H9 (cell line): ENCODE results near the gene ANKHD1. TPM values are rescaled to one million over a fixed set of nuclear protein-coding genes. Genes with fewer than 3 reads are reported as not detected.

Experiments used
- DNase-seq: peaks from one replicate; pipeline ENCODE4 v3.0.0-alpha.2; 2017
- H2AFZ ChIP-seq: one replicate; pipeline ENCODE4 v1.6.1; 2013; ENCODE audit warnings: mild to moderate bottlenecking, low read length, control low read depth, moderate library complexity
- H2AK5ac ChIP-seq: 2 replicates; pipeline ENCODE4 v1.6.1; 2013; ENCODE audit warnings: low read length, control low read depth, mixed read lengths; ENCODE audit not compliant: insufficient read length
- H2BK120ac ChIP-seq: one replicate; pipeline ENCODE4 v1.6.1; 2013; ENCODE audit warnings: low read depth, mild to moderate bottlenecking, low read length, control low read depth, inconsistent platforms; ENCODE audit not compliant: poor library complexity, severe bottlenecking
- H2BK12ac ChIP-seq: 2 replicates; pipeline ENCODE4 v1.6.1; 2013; ENCODE audit warnings: low read length, control low read depth, mixed read lengths, low read depth; ENCODE audit not compliant: insufficient read length
- H2BK15ac ChIP-seq: 2 replicates; pipeline ENCODE4 v1.6.1; 2013; ENCODE audit warnings: low read depth, low read length, control low read depth
- H2BK20ac ChIP-seq: one replicate; pipeline ENCODE4 v1.6.1; 2013; ENCODE audit warnings: low read depth, mild to moderate bottlenecking, low read length, control low read depth, inconsistent platforms; ENCODE audit not compliant: poor library complexity, severe bottlenecking
- H2BK5ac ChIP-seq: 2 replicates; pipeline ENCODE4 v1.6.1; 2013; ENCODE audit warnings: low read length, control low read depth, mixed read lengths; ENCODE audit not compliant: insufficient read length
- H3K14ac ChIP-seq: 2 replicates; pipeline ENCODE4 v1.6.1; 2013; ENCODE audit warnings: low read length, control low read depth; ENCODE audit not compliant: insufficient read depth
- H3K18ac ChIP-seq: 2 replicates; pipeline ENCODE4 v1.6.1; 2013; ENCODE audit warnings: low read depth, mild to moderate bottlenecking, mixed read lengths, low read length, control low read depth; ENCODE audit not compliant: insufficient read length
- H3K23ac ChIP-seq: 2 replicates; pipeline ENCODE4 v1.6.1; 2013; ENCODE audit warnings: low read length, control low read depth, mixed read lengths, low read depth; ENCODE audit not compliant: insufficient read length
- H3K23me2 ChIP-seq: 2 replicates; pipeline ENCODE4 v1.6.1; 2013; ENCODE audit warnings: low read depth, mild to moderate bottlenecking, mixed read lengths, low read length, control low read depth; ENCODE audit not compliant: insufficient read length, poor library complexity, severe bottlenecking
- H3K27ac ChIP-seq: 2 replicates; pipeline ENCODE4 v1.5.1; 2013; ENCODE audit warnings: low read length, control low read depth, mixed read lengths, low read depth; ENCODE audit not compliant: insufficient read length
- H3K27me3 ChIP-seq: 2 replicates; pipeline ENCODE4 v1.6.1; 2013; ENCODE audit warnings: low read length, control low read depth, inconsistent platforms; ENCODE audit not compliant: insufficient read depth
- H3K4ac ChIP-seq: 2 replicates; pipeline ENCODE4 v1.6.1; 2013; ENCODE audit warnings: low read depth, mild to moderate bottlenecking, control low read depth, inconsistent platforms, low read length, moderate library complexity
- H3K4me1 ChIP-seq: 2 replicates; pipeline ENCODE4 v1.6.1; 2013; ENCODE audit warnings: low read length, control low read depth, inconsistent platforms; ENCODE audit not compliant: insufficient read depth
- H3K4me2 ChIP-seq: 2 replicates; pipeline ENCODE4 v1.6.1; 2013; ENCODE audit warnings: low read length, control low read depth, mixed read lengths; ENCODE audit not compliant: insufficient read length, insufficient read depth
- H3K56ac ChIP-seq: 2 replicates; pipeline ENCODE4 v1.6.1; 2013; ENCODE audit warnings: low read depth, mild to moderate bottlenecking, mixed read lengths, low read length, control low read depth; ENCODE audit not compliant: insufficient read length
- H3K79me1 ChIP-seq: 2 replicates; pipeline ENCODE4 v1.6.1; 2013; ENCODE audit warnings: low read depth, mild to moderate bottlenecking, moderate library complexity, low read length, control low read depth, inconsistent platforms; ENCODE audit not compliant: insufficient read depth, poor library complexity, severe bottlenecking
- H3K79me2 ChIP-seq: 2 replicates; pipeline ENCODE4 v1.6.1; 2013; ENCODE audit warnings: low read length, control low read depth, inconsistent platforms; ENCODE audit not compliant: insufficient read depth
- H3K9ac ChIP-seq: 2 replicates; pipeline ENCODE4 v1.6.1; 2013; ENCODE audit warnings: low read length, control low read depth, mixed read lengths; ENCODE audit not compliant: insufficient read length; ENCODE audit errors: extremely low read depth
- H3K9me3 ChIP-seq: one replicate; pipeline ENCODE4 v1.6.1; 2013; ENCODE audit warnings: low read depth, low read length, inconsistent platforms; ENCODE audit not compliant: control insufficient read depth
- H3T11ph ChIP-seq: one replicate; pipeline ENCODE4 v1.6.1; 2013; ENCODE audit warnings: mild to moderate bottlenecking, low read length, control low read depth, inconsistent platforms
- H4K20me1 ChIP-seq: one replicate; pipeline ENCODE4 v1.6.1; 2013; ENCODE audit not compliant: control insufficient read depth, insufficient read length, insufficient read depth
- H4K5ac ChIP-seq: 2 replicates; pipeline ENCODE4 v1.6.1; 2013; ENCODE audit warnings: low read depth, mild to moderate bottlenecking, mixed read lengths, low read length, control low read depth; ENCODE audit not compliant: insufficient read length
- H4K8ac ChIP-seq: replicated peaks from 2 replicates; pipeline ENCODE4 v1.6.1; 2013; ENCODE audit warnings: low read length, control low read depth, mixed read lengths, low read depth; ENCODE audit not compliant: insufficient read length
- H4K91ac ChIP-seq: 2 replicates; pipeline ENCODE4 v1.6.1; 2013; ENCODE audit warnings: low read depth, mild to moderate bottlenecking, moderate library complexity, mixed read lengths, low read length, control low read depth; ENCODE audit not compliant: insufficient read length
- H3K27ac Mint-ChIP-seq, 3 experiments: 2 replicates in 2 of 3; 3 replicates in 1 of 3; pipeline ENCODE4 v1.8.0; 2020 to 2021; ENCODE audit warnings: mixed read lengths in 3 of 3, mild to moderate bottlenecking in 1 of 3, moderate library complexity in 1 of 3
- H3K27me3 Mint-ChIP-seq: 2 replicates; pipeline ENCODE4 v1.8.0; 2021; ENCODE audit warnings: low read depth, mild to moderate bottlenecking, moderate library complexity, mixed read lengths
- H3K36me3 Mint-ChIP-seq, 3 experiments: 2 replicates in 2 of 3; 3 replicates in 1 of 3; pipeline ENCODE4 v1.8.0; 2020 to 2021; ENCODE audit warnings: low read depth in 3 of 3, mixed read lengths in 3 of 3; ENCODE audit not compliant: insufficient read depth in 1 of 3
- H3K4me1 Mint-ChIP-seq, 2 experiments: 2 replicates each; pipeline ENCODE4 v1.8.0; 2020; ENCODE audit warnings: mixed read lengths in 2 of 2
- H3K4me3 Mint-ChIP-seq, 2 experiments: 2 replicates in 1 of 2; 3 replicates in 1 of 2; pipeline ENCODE4 v1.8.0; 2020 to 2021; ENCODE audit warnings: mild to moderate bottlenecking in 2 of 2, mixed read lengths in 2 of 2, moderate library complexity in 1 of 2
- H3K9me3 Mint-ChIP-seq, 2 experiments: 2 replicates in 1 of 2; 3 replicates in 1 of 2; pipeline ENCODE4 v1.8.0; 2020; ENCODE audit warnings: mild to moderate bottlenecking in 2 of 2, mixed read lengths in 2 of 2, moderate library complexity in 1 of 2
- WGBS: extraction: QIAGEN DNeasy Blood & Tissue Kit; methylation state at CpG from one replicate; pipeline ENCODE4 v1.1.7; 2013; ENCODE audit warnings: missing lambda C conversion rate, low lambda C conversion rate, mixed read lengths; ENCODE audit not compliant: insufficient read length; ENCODE audit errors: extremely low coverage; 5-methylcytosine and 5-hydroxymethylcytosine counted together
- total RNA-seq: library from RNA; stranded (reverse); gene quantifications from 2 replicates; pipeline ENCODE4 v1.2.1, GENCODE V29; 2021
- TF ChIP-seq, protein P1 (sequence below): fragments of 200-600 bp; sonication (generic); conservative IDR thresholded peaks from 3 replicates; pipeline ENCODE4 v1.8.0; 2021; ENCODE audit warnings: antibody characterized with exemption, mild to moderate bottlenecking

ANKHD1 gene
- total RNA-seq, 1 experiment from 2014 or later, result 105 TPM

DNA sequence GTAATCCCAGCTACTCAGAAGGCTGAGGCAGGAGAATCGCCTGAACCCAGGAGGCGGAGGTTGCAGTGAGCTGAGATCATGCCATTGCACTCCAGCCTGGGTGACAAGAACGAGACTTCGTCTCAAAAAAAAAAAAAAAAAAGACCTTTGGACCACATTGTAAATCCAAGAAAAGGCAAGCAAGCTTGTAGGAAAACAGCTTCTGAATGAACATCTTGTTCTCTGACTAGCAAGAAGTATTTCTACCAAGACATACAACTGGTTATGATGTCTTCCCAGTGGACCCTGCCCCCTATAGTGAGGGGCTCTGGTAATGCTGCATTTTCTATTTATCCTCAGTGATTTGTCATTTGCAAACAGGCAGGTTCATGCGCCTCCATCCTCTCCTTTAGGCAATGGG lies 141.3 kb downstream of the ANKHD1 start:
- no CpG with 5 or more reads among the region's 5 CpGs for WGBS
- peaks cover 24 to 58% (median 52%) of the 10 kb centered on the region in 3 experiments; a peak in 6 of 7 replicates for H3K36me3 Mint-ChIP-seq
- no peak overlapping the region for H2AFZ ChIP-seq

More for the DNA sequence above, 141.3 kb downstream of the ANKHD1 start:
- no peak overlapping the region for H4K5ac ChIP-seq
- no peak overlapping the region for H3K9ac ChIP-seq
- H3T11ph ChIP-seq, result no peak overlapping the region
- H3K23ac ChIP-seq, result no peak overlapping the region
- no peaks in the 10 kb centered on the region for H3K27me3 ChIP-seq
- H3K4me3 Mint-ChIP-seq, result no peak overlapping the region
- H3K79me2 ChIP-seq, result no peaks in the 10 kb centered on the region
- peaks cover 11 to 13% of the 10 kb centered on the region in 2 experiments for H3K4me1 Mint-ChIP-seq
- H2BK12ac ChIP-seq, result no peak overlapping the region
- H4K8ac ChIP-seq, result no peak overlapping the region
- H4K91ac ChIP-seq, result no peak overlapping the region
- no peak overlapping the region for H2BK15ac ChIP-seq
- H3K9me3 Mint-ChIP-seq, result no peaks in the 10 kb centered on the region
- no peak overlapping the region for H2BK120ac ChIP-seq
- H3K18ac ChIP-seq, result no peak overlapping the region
- peaks cover 5% of the 10 kb centered on the region for H3K23me2 ChIP-seq
- H4K20me1 ChIP-seq, result no peaks in the 10 kb centered on the region
- H3K9me3 ChIP-seq, result no peaks in the 10 kb centered on the region
- no peak overlapping the region for H3K27ac ChIP-seq
- no peak overlapping the region for H2BK5ac ChIP-seq
- H3K27me3 Mint-ChIP-seq, result no peaks in the 10 kb centered on the region
- no peak overlapping the region for H3K4ac ChIP-seq
- TF ChIP-seq, protein P1, sequence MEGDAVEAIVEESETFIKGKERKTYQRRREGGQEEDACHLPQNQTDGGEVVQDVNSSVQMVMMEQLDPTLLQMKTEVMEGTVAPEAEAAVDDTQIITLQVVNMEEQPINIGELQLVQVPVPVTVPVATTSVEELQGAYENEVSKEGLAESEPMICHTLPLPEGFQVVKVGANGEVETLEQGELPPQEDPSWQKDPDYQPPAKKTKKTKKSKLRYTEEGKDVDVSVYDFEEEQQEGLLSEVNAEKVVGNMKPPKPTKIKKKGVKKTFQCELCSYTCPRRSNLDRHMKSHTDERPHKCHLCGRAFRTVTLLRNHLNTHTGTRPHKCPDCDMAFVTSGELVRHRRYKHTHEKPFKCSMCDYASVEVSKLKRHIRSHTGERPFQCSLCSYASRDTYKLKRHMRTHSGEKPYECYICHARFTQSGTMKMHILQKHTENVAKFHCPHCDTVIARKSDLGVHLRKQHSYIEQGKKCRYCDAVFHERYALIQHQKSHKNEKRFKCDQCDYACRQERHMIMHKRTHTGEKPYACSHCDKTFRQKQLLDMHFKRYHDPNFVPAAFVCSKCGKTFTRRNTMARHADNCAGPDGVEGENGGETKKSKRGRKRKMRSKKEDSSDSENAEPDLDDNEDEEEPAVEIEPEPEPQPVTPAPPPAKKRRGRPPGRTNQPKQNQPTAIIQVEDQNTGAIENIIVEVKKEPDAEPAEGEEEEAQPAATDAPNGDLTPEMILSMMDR, result no peak
- no peak overlapping the region for H3K27ac Mint-ChIP-seq
- H2BK20ac ChIP-seq, result no peak overlapping the region
- no peaks in the 10 kb centered on the region for H3K4me1 ChIP-seq
- no peak overlapping the region for H2AK5ac ChIP-seq
- no peak for DNase-seq
- H3K14ac ChIP-seq, result no peak overlapping the region
- H3K79me1 ChIP-seq, result no peaks in the 10 kb centered on the region
- no peak overlapping the region for H3K56ac ChIP-seq
- H3K4me2 ChIP-seq, result no peak overlapping the region
